ENCODE measurements around the gene FARS2.

DNA sequence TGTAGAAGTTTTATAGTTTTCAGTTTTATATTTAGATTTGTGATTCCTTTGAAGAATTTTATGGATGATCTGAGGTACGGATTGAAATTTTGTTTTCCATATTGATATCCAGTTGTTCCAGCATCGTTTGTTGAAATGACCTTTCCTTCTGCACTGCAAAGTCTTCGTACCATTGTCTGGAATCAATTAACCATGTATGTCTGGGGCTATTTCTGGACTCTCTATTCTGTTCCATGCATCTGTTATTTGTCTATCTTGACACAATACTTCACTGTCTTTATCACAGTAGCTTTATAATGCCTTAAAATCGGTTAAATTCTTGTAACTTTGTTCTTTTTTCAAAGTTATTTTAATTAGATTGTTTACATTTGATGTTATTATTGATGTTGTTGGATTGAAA is 154.9 kb downstream of the FARS2 start:
- TF ChIP-seq, protein P1, sequence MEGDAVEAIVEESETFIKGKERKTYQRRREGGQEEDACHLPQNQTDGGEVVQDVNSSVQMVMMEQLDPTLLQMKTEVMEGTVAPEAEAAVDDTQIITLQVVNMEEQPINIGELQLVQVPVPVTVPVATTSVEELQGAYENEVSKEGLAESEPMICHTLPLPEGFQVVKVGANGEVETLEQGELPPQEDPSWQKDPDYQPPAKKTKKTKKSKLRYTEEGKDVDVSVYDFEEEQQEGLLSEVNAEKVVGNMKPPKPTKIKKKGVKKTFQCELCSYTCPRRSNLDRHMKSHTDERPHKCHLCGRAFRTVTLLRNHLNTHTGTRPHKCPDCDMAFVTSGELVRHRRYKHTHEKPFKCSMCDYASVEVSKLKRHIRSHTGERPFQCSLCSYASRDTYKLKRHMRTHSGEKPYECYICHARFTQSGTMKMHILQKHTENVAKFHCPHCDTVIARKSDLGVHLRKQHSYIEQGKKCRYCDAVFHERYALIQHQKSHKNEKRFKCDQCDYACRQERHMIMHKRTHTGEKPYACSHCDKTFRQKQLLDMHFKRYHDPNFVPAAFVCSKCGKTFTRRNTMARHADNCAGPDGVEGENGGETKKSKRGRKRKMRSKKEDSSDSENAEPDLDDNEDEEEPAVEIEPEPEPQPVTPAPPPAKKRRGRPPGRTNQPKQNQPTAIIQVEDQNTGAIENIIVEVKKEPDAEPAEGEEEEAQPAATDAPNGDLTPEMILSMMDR (IDR thresholded peaks at IDR 0.05 in 8 of 11, conservative IDR thresholded peaks at IDR 0.05 in 3 of 11): no peak
- TF ChIP-seq POLR2A (IDR thresholded peaks at IDR 0.05): no peak

All from spleen (tissue), 7 donors.